GM21723 (cell line): ENCODE results near the gene TMEM247.
A peak's percentile ranks its signal among the peaks of the same experiment; 100 is the strongest.

ENCODE experiments used
- ATAC-seq: cut with Tn5 transposase; IDR thresholded peaks from one replicate; pipeline ENCODE4 v1.9.1; 2021; ENCODE audit warnings: mild to moderate bottlenecking, moderate library complexity; ENCODE audit not compliant: unreplicated experiment

The TMEM247 gene

DNA sequence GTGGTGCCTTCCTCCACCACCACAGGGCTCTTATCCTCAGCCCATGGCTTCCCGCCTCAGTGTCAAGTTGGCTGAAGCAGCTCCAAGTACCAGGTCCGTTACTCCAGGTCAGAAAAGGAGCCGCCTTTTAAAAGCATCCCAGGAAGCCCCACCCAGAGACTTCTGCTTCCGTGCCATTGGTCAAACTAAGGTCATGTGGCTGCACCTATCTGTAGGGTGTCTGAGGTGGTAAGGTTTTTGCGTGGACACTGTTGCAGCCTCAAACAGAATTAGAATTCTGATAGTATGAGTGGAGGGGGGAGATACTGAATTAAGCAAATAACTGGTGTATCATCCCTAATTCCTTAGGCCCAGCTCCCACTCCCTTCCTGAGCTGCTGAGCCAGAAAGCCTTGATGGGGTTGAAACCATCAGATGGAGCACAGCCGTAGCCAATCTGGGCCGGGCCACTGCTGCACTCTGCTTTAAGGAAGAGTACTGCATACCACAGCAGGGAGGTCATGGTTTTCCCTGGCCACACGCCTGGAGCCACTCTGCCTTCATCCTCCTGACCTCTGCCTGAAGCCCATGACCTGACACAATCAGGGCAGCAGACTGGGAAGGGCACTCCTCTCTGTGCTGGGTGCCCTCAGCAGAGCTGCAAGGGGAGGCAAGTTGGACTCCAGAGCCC lies 8.4 kb downstream of the TMEM247 start:
- ATAC-seq, result no peak

DNA sequence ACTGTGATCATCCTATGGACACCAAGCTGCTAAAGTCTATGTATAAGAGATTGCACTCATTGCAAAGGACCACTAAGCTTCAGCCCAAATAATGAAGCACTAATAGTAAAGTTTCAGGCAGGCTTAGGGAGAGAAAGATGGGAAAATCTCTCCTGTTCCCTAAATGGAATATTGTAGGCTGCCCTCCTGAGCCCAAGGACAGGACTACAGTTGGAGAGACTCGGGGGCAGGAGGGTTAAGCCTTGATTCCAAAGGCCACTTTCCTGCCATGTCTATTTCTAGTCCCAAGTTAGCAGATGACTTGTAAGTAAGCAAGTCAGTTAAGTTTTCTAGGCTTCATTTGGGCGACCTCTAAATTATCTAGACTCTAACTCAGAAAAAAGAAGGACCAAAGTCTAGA lies 9.0 kb downstream of the TMEM247 start:
- ATAC-seq, result no peak

DNA sequence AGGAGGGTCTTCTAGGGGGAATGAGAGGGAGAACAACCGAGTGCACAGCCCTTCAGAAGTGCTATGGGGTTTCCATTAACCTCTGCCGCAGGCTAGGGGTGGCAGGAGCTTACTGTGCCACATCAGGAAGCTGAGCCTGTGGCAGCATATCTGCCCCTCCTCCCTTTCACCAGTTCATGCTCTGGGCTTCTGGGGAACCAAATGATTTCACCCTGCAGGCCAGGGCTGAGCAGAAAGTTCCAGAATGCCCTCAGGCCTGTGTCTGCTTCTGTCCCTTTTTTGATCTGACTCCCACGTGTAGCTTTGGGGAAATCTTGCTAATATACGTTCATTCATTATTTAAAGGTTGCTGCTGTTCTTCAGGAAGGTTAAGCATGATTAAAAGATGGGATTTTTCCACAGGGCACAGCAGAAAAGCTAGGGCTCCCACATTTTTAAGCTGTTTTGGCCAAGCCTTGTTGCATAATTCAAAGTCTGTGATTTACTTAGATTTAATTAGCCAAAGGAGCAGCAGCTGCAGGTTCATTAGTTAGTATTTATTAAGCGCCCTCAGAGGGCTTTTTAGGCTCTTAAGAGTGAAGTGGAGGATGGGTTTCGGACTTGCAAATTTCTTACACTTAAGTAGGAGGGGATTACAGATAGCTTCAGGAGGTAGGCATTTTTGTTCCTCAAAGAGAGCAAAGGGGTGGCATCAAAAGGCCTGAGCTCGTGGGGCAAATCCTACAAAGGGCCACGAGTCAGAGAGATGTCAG lies 10.2 kb downstream of the TMEM247 start:
- no peak for ATAC-seq

DNA sequence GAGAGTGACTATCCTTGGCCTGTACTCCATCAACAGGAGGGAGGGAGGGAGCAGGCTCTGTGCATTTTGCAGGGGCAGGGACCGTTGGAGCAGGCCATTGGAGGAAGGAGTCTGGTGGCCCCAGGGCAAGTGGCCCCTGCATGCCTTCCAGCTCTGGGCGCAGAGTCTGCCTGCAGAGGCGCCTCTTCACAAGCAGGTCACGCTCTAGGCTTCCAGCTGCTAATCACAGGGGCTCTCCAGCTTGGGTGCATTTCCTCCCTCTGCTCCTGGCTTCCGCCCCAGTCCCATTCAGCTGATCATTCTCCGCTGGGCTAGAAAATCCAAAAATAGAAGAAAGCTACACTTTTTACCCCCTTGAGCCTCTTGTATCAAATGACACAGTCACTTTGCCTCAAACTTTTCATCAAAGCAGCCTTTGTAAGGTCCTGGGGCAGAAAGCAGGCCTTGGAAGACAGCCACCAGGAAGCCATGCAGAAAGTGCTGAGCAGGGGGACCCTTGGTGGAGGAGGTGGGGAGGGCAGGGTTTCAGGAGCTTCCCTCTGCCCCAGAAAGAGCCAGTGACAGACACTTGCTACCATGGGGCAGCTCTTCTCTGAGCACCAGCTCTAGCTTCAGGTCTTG lies 11.3 kb downstream of the TMEM247 start:
- peak; percentile 59 for ATAC-seq

DNA sequence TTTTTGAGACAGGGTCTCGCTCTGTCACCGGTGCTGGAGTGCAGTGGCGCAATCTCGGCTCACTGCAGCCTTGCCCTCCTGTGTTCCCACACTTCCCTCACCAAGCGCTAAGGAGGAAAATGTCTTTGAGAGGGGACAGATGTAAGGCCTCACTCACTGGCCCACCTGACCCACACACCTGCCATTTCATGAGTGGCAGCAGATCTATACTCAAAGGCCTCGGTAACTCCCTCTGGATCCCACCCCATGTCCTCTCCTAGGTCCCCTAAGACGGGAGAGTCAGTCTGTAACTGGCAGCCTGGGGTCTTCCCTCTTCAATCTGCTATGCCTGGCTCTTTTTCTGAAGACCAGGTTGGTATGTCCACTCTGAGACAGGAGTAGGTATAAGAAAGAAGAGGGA lies 12.9 kb downstream of the TMEM247 start:
- ATAC-seq, result no peak

DNA sequence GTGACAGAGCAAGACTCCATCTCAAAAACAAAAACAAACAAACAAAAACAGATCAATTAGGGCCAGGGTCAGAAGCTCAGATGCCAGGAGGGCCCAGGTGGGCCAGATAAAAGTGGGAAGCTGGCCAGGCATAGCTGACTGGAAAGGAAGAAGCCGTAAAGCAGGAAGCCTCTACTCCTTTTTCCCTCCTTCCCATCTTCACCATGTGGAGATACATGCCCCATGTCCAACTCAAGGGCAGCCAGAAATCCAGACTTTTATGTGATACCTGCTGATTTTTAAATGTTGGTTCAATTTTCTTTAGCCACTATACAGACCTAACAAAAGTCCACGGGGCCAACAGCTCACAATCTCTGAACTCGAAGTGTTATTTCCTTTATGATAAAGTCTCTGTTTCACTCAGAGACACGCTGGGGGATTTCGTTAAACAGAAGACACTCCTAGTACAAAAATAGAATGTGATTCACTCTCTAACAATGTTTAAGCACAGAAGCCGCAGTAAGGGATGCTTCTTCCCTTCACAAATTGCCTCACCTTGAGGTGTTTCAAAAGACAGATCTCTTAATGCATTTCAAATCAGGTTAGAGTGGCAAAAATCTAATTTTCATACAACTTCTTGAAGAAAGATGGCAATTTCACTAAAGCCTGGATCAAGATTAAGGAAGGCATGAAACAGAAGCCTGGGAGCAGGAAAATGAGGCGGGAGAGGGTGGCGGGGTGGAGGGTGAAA lies 14.0 kb downstream of the TMEM247 start:
- peak; percentile 70 for ATAC-seq

DNA sequence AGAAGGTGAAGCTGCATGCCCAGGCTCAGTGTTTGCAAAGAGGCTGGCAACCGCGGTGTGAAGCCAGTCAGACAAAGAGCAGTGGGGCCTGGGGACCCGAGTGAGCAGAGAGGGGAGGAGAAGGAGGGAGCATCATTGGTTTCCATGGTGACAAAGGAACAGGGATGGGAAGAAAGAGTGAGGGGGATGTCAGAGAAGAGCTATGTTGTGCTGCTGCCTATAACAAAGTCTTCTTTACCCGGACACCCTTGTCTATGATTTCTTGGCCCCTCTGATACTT lies 14.5 kb downstream of the TMEM247 start:
- ATAC-seq, result no peak

DNA sequence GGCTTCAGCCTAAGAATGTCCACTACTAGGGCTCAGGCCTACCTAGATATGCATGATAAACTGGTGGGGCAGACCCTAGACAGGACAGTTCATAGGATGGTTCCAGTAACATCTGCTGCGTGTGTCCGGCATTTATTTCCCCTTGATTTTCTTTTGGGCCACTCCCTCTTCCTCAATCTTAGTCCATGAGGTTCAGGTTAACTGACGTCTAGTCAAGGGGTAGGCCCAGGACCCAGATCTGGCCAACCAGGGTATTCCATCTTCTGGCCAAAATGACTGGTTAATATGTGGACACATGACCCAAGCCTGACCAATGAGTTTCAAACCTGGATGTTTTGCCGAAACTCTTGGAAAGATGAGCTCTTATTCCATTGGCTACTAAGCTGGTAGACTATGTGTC lies 15.2 kb downstream of the TMEM247 start:
- no peak for ATAC-seq

DNA sequence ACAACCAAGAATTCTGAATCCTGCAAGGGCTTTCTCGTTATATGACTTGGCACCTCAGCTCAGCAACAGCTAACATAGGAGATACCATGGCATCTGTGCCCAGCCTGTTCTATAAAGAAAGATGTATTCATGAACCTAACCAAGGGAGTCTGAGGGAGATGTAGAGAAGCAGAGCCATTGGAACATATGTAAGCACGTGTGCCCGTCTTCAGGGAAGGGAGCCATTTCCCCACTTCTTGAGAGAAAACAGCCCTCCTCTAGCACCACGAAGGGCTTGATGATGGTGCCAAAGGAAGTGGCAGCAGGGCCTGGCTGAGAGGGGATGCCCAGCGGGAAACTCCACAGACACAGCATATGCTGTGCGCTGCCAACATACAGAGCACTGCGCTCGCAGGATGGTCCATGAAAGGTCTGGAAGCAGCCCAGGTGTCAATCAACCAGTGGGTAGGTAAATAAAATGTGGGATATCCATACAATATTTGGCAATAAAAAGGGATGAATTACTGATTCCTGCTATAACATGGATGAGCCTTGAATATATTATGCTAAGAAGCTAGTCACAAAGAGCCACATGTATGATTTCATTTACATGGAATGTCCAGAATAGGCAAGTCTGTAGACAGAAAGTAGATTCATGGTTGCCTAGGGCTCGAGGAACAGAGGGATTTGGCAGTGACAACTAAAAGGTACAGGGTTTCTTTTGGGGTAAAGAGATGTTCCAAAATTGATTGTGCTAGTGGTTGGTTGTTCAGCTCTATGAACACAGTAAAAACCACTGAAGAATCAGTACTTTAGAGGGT lies 16.1 kb downstream of the TMEM247 start:
- no peak for ATAC-seq

DNA sequence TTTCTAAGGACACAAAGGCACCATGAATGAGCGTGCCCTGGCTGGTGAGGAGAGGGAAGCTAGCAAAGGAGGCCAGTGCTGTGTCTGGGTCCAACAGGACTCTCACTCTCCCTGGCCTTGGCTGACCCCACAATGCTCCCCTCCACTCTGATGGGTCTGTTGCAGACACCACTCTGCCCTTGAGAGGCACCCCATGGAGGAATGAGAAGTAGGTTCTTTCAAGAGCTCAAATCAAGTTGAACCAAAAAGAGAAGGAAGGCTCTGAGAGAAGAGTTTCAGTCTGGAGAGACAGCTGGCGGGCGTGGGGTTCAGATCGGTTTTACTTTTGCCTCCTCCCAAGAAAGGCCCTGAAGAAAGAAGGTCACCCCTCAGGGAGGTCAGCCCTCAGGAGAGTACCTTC lies 18.4 kb downstream of the TMEM247 start:
- no peak for ATAC-seq

DNA sequence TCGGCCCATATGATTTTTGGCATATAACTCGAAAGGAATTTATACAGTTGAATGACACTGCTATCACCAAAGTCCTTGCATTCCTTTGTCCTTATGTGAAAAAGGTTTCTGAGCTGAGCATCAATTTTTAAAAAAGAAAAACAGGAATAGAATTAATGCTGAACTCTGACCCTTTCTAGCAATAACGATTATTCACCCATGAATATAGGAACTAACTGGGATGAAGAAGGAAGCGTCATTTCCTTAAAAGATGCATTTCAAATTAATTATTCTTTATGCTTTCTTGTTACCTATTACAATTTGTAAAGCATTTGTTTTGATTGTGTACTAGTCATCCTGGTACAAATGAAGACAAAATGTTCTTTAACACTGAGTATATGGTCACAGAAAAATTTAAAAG lies 19.3 kb downstream of the TMEM247 start:
- ATAC-seq, result no peak

DNA sequence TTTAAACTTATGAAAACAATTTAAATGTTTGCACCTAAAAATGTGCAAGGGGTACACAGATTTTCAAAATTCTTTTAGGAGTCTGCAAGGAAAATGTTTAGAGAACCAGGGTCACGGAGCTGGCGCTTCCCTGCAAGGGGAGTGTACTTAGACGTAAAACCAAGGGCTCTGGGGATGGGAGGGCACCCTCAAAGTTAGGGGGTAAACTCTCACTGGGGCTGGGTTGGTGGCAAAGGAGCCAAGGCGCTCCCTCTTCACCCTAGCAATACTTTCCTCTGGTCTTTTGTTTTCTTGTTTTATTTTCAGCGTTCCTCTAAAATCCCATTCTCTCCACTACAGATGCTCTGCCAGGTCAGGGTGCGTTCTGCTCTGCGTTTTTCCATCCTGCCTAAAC lies 20.0 kb downstream of the TMEM247 start:
- ATAC-seq, result no peak

DNA sequence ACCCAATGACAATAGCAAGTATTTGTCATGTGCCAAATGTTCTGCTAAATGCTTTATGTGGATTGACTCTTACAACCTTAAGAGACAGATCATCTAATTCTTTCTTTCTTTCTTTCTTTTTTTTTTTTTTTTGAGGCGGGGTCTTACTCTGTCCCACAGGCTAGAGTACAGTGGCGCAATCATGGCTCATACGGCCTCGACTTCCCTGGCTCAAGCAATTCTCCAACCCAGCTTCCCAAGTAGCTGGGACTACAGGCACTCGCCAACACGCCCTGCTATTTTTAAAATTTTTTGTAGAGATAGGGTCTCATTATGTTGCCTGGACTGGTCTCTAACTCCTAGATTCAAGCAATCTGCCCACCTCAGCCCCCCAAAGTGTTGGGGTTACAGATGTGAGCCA lies 21.4 kb downstream of the TMEM247 start:
- ATAC-seq, result no peak

DNA sequence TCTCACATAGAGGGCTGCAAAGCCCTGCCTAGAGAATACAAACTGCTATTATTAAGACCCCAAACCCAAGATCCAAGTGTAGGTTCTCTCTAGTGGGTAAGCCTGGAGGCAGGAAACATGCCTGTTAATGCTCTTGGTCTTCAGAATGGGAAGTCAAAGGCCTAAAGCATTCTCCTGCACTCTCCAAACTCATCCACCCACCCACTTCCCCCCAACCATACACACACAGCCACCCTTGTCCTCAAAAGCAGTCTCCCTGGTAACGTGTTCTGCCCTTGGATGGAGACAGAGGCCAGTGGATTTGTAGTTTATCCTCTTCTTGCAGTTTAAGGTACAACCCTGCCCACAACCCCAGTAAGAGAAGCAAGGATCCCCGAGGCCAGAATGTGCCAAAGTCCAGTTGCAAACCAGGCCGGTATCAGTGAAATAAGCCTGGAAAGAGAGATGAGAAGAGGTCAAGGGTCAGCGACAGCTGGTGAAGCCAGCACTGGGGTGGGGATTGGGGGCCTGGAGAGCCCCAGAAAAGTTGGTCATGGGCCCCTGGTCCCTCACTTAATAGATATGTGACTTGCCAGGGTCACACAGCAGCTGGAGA lies 23.0 kb downstream of the TMEM247 start:
- no peak for ATAC-seq

DNA sequence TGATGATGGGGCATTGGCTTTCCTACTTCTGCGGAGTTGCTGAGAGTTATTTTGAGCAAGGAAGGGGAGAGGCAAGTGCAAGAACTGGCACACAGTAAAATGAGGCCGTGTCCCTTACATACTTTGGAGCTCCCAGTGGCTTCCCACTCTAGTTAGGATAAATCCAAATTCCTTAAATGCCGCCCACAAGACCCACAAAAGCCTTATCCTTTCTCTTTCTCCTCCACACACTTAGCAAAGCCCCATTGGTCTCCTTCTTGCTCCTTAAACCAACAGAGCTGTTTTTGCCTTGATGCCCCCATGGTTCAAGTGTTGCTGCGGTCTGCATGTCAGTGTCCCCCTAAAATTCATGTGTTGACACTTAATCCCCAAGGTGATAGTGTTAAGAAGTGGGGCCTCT lies 24.3 kb downstream of the TMEM247 start:
- ATAC-seq, result no peak

DNA sequence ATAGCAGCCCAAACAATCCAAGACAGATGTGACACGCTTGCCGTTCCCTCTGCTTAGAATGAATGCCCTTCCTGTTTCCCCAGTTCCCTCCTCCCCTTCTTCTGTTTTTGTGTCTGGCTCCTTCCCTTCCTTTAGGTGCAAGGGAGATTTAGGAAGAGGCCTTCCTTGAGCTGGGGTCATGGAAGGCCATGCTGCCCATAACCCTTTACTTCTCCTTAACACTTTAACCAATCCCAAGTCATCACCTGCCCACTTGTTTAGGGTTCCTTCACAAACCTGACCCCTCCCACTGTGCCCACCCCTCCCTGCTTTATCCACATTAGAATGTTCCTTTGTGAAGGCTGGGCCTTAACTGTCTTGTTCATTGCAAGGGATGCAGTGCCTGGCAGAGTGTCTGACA lies 24.9 kb downstream of the TMEM247 start:
- ATAC-seq, result no peak

DNA sequence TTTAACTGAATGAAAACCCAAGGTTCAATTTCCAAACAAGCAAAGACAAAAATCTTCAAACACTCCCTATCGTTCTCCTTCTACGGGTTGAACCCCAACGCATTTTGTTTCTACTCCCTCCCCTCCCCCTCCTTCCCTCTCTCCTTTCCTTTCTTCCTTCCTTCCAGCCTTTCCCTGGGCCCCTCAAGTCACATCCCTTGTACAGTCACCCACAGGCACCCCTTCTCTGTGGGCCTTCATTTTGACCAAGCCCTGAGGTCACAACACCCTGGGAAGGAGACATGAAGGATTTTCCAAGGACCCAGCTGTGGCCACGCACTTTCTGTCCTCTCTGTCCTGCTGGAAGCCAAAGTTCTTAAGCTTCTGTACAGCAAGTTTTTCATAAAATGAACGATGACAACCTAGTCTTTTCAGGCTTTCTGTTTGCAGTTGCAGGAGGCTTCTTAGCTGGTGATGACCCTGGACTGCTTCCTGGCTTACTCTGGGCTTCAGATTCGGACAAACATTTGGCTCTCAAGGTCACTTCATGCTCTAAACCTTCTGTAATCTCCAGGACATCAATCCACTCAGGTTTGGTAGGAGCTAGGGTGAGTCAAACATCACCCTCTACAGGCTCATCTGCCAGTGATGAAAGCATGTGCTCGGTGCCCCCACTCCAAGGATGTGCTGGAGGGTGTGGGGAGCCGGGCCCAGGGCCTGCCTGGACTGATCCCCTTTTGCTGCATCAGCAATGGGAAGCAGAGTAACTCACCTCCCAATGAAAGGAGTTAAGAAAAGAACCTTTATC lies 25.5 kb downstream of the TMEM247 start:
- ATAC-seq, result no peak

DNA sequence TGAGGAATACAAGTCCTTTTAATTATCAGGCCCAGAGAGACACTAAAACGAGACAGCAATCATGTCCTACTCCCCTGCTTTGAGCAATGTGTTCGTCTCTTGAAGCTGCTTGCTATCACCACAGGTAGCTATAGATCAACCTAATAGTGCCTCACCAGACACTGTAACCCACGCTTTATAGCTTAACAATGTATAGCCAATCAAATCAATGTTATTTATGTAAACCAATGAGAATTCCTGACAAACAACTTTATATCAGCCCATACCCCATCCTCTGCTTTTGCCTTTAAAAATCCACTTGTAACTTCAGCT lies 26.1 kb downstream of the TMEM247 start:
- ATAC-seq, result no peak

DNA sequence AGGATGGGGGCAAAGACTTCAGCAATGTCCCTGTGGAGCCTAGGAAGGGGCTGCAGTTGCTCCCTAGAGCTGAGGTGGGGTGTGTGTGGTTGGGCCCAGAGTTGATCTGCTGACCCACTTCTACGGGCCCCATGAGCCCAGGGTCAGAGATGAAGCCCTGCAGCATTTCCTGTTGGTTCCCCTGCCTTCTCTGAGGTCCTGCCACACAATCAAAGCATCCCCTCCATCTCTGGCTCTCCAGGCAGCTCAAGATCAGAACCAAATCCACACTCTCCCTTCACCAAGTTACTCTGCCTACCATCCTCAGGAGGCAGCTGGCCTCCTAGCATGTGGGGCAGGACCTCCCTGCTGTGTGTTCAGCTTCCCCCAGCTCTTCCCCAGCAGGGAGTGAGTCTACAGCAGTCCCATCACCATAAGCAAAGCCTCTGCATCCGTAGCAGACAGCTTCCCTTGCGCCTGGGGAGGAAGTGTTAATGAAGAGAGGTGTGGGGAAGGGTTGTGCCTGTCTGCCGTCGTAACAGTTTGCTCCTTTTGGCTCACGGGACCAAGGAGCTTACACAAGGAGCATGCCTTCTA lies 26.9 kb downstream of the TMEM247 start:
- ATAC-seq, result no peak

DNA sequence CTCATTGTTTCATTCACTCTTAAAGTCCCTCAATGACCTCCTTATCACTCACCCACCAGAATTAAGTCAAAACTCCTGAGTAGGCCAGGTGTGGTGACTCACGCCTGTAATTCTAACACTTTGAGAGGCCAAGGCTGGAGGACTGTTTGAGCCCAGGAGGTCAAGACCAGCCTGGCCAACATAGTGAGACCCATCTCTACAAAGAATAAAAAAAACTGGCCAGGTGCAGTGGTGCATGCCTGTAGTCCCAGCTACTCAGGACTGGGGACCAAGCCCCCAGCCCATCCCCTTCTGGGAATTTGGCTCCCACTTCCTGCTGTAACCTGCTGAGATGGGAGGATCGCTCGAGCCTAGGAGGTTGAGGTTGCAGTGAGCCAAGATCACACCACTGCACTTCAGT lies 28.9 kb downstream of the TMEM247 start:
- no peak for ATAC-seq
